H9 (cell line): ENCODE measurements around the gene PANK2. TPM values are rescaled to one million over a fixed set of nuclear protein-coding genes. Genes with fewer than 3 reads are reported as not detected.
A peak's percentile ranks its signal among the peaks of the same experiment; 100 is the strongest.

ENCODE experiments used
- DNase-seq: peaks from one replicate; pipeline ENCODE4 v3.0.0-alpha.2; 2017
- H2AFZ ChIP-seq: one replicate; pipeline ENCODE4 v1.6.1; 2013; ENCODE audit warnings: mild to moderate bottlenecking, low read length, control low read depth, moderate library complexity
- H2AK5ac ChIP-seq: 2 replicates; pipeline ENCODE4 v1.6.1; 2013; ENCODE audit warnings: low read length, control low read depth, mixed read lengths; ENCODE audit not compliant: insufficient read length
- H2BK120ac ChIP-seq: one replicate; pipeline ENCODE4 v1.6.1; 2013; ENCODE audit warnings: low read depth, mild to moderate bottlenecking, low read length, control low read depth, inconsistent platforms; ENCODE audit not compliant: poor library complexity, severe bottlenecking
- H2BK12ac ChIP-seq: 2 replicates; pipeline ENCODE4 v1.6.1; 2013; ENCODE audit warnings: low read length, control low read depth, mixed read lengths, low read depth; ENCODE audit not compliant: insufficient read length
- H2BK15ac ChIP-seq: 2 replicates; pipeline ENCODE4 v1.6.1; 2013; ENCODE audit warnings: low read depth, low read length, control low read depth
- H2BK20ac ChIP-seq: one replicate; pipeline ENCODE4 v1.6.1; 2013; ENCODE audit warnings: low read depth, mild to moderate bottlenecking, low read length, control low read depth, inconsistent platforms; ENCODE audit not compliant: poor library complexity, severe bottlenecking
- H2BK5ac ChIP-seq: 2 replicates; pipeline ENCODE4 v1.6.1; 2013; ENCODE audit warnings: low read length, control low read depth, mixed read lengths; ENCODE audit not compliant: insufficient read length
- H3K14ac ChIP-seq: 2 replicates; pipeline ENCODE4 v1.6.1; 2013; ENCODE audit warnings: low read length, control low read depth; ENCODE audit not compliant: insufficient read depth
- H3K18ac ChIP-seq: 2 replicates; pipeline ENCODE4 v1.6.1; 2013; ENCODE audit warnings: low read depth, mild to moderate bottlenecking, mixed read lengths, low read length, control low read depth; ENCODE audit not compliant: insufficient read length
- H3K23ac ChIP-seq: 2 replicates; pipeline ENCODE4 v1.6.1; 2013; ENCODE audit warnings: low read length, control low read depth, mixed read lengths, low read depth; ENCODE audit not compliant: insufficient read length
- H3K23me2 ChIP-seq: 2 replicates; pipeline ENCODE4 v1.6.1; 2013; ENCODE audit warnings: low read depth, mild to moderate bottlenecking, mixed read lengths, low read length, control low read depth; ENCODE audit not compliant: insufficient read length, poor library complexity, severe bottlenecking
- H3K27ac ChIP-seq: 2 replicates; pipeline ENCODE4 v1.5.1; 2013; ENCODE audit warnings: low read length, control low read depth, mixed read lengths, low read depth; ENCODE audit not compliant: insufficient read length
- H3K27me3 ChIP-seq: 2 replicates; pipeline ENCODE4 v1.6.1; 2013; ENCODE audit warnings: low read length, control low read depth, inconsistent platforms; ENCODE audit not compliant: insufficient read depth
- H3K4ac ChIP-seq: 2 replicates; pipeline ENCODE4 v1.6.1; 2013; ENCODE audit warnings: low read depth, mild to moderate bottlenecking, control low read depth, inconsistent platforms, low read length, moderate library complexity
- H3K4me1 ChIP-seq: 2 replicates; pipeline ENCODE4 v1.6.1; 2013; ENCODE audit warnings: low read length, control low read depth, inconsistent platforms; ENCODE audit not compliant: insufficient read depth
- H3K4me2 ChIP-seq: 2 replicates; pipeline ENCODE4 v1.6.1; 2013; ENCODE audit warnings: low read length, control low read depth, mixed read lengths; ENCODE audit not compliant: insufficient read length, insufficient read depth
- H3K56ac ChIP-seq: 2 replicates; pipeline ENCODE4 v1.6.1; 2013; ENCODE audit warnings: low read depth, mild to moderate bottlenecking, mixed read lengths, low read length, control low read depth; ENCODE audit not compliant: insufficient read length
- H3K79me1 ChIP-seq: 2 replicates; pipeline ENCODE4 v1.6.1; 2013; ENCODE audit warnings: low read depth, mild to moderate bottlenecking, moderate library complexity, low read length, control low read depth, inconsistent platforms; ENCODE audit not compliant: insufficient read depth, poor library complexity, severe bottlenecking
- H3K79me2 ChIP-seq: 2 replicates; pipeline ENCODE4 v1.6.1; 2013; ENCODE audit warnings: low read length, control low read depth, inconsistent platforms; ENCODE audit not compliant: insufficient read depth
- H3K9ac ChIP-seq: 2 replicates; pipeline ENCODE4 v1.6.1; 2013; ENCODE audit warnings: low read length, control low read depth, mixed read lengths; ENCODE audit not compliant: insufficient read length; ENCODE audit errors: extremely low read depth
- H3K9me3 ChIP-seq: one replicate; pipeline ENCODE4 v1.6.1; 2013; ENCODE audit warnings: low read depth, low read length, inconsistent platforms; ENCODE audit not compliant: control insufficient read depth
- H3T11ph ChIP-seq: one replicate; pipeline ENCODE4 v1.6.1; 2013; ENCODE audit warnings: mild to moderate bottlenecking, low read length, control low read depth, inconsistent platforms
- H4K20me1 ChIP-seq: one replicate; pipeline ENCODE4 v1.6.1; 2013; ENCODE audit not compliant: control insufficient read depth, insufficient read length, insufficient read depth
- H4K5ac ChIP-seq: 2 replicates; pipeline ENCODE4 v1.6.1; 2013; ENCODE audit warnings: low read depth, mild to moderate bottlenecking, mixed read lengths, low read length, control low read depth; ENCODE audit not compliant: insufficient read length
- H4K8ac ChIP-seq: replicated peaks from 2 replicates; pipeline ENCODE4 v1.6.1; 2013; ENCODE audit warnings: low read length, control low read depth, mixed read lengths, low read depth; ENCODE audit not compliant: insufficient read length
- H4K91ac ChIP-seq: 2 replicates; pipeline ENCODE4 v1.6.1; 2013; ENCODE audit warnings: low read depth, mild to moderate bottlenecking, moderate library complexity, mixed read lengths, low read length, control low read depth; ENCODE audit not compliant: insufficient read length
- H3K27ac Mint-ChIP-seq, 3 experiments: 2 replicates in 2 of 3; 3 replicates in 1 of 3; pipeline ENCODE4 v1.8.0; 2020 to 2021; ENCODE audit warnings: mixed read lengths in 3 of 3, mild to moderate bottlenecking in 1 of 3, moderate library complexity in 1 of 3
- H3K27me3 Mint-ChIP-seq: 2 replicates; pipeline ENCODE4 v1.8.0; 2021; ENCODE audit warnings: low read depth, mild to moderate bottlenecking, moderate library complexity, mixed read lengths
- H3K36me3 Mint-ChIP-seq, 3 experiments: 2 replicates in 2 of 3; 3 replicates in 1 of 3; pipeline ENCODE4 v1.8.0; 2020 to 2021; ENCODE audit warnings: low read depth in 3 of 3, mixed read lengths in 3 of 3; ENCODE audit not compliant: insufficient read depth in 1 of 3
- H3K4me1 Mint-ChIP-seq, 2 experiments: 2 replicates each; pipeline ENCODE4 v1.8.0; 2020; ENCODE audit warnings: mixed read lengths in 2 of 2
- H3K4me3 Mint-ChIP-seq, 2 experiments: 2 replicates in 1 of 2; 3 replicates in 1 of 2; pipeline ENCODE4 v1.8.0; 2020 to 2021; ENCODE audit warnings: mild to moderate bottlenecking in 2 of 2, mixed read lengths in 2 of 2, moderate library complexity in 1 of 2
- H3K9me3 Mint-ChIP-seq, 2 experiments: 2 replicates in 1 of 2; 3 replicates in 1 of 2; pipeline ENCODE4 v1.8.0; 2020; ENCODE audit warnings: mild to moderate bottlenecking in 2 of 2, mixed read lengths in 2 of 2, moderate library complexity in 1 of 2
- CTCF ChIP-seq: fragments of 200-600 bp; sonication (generic); conservative IDR thresholded peaks from 3 replicates; pipeline ENCODE4 v1.8.0; 2021; ENCODE audit warnings: antibody characterized with exemption, mild to moderate bottlenecking
- WGBS: extraction: QIAGEN DNeasy Blood & Tissue Kit; methylation state at CpG from one replicate; pipeline ENCODE4 v1.1.7; 2013; ENCODE audit warnings: missing lambda C conversion rate, low lambda C conversion rate, mixed read lengths; ENCODE audit not compliant: insufficient read length; ENCODE audit errors: extremely low coverage; 5-methylcytosine and 5-hydroxymethylcytosine counted together
- total RNA-seq: library from RNA; stranded (reverse); gene quantifications from 2 replicates; pipeline ENCODE4 v1.2.1, GENCODE V29; 2021

PANK2 gene
- total RNA-seq, 1 experiment from 2014 or later = 65.4 TPM

- H3K18ac ChIP-seq = no peak overlapping the region
- no peak overlapping the region for H2BK12ac ChIP-seq
- no peak overlapping the region for H2BK5ac ChIP-seq
- H2BK15ac ChIP-seq = no peak overlapping the region
- H3K27ac ChIP-seq = no peak overlapping the region
- H4K5ac ChIP-seq = no peak overlapping the region
- no peaks in the 10 kb centered on the region for H3K79me1 ChIP-seq
- no peak overlapping the region for H2BK120ac ChIP-seq
- no peaks in the 10 kb centered on the region for H3K9me3 ChIP-seq
- H3K56ac ChIP-seq = no peak overlapping the region
- no peak overlapping the region for H3K4ac ChIP-seq
- H2AFZ ChIP-seq = no peak overlapping the region
- peak overlapping the region in 1 of 3 experiments; percentile 18; a peak in 1 of 7 replicates for H3K27ac Mint-ChIP-seq
- peaks cover 15 to 31% (median 23%) of the 10 kb centered on the region in 3 experiments; a peak in 6 of 7 replicates for H3K36me3 Mint-ChIP-seq
- no peak overlapping the region for H2BK20ac ChIP-seq
- peak overlapping the region; percentile 36 for H3K23ac ChIP-seq
- no peak overlapping the region for H3T11ph ChIP-seq
- H3K4me2 ChIP-seq = no peak overlapping the region
- H4K91ac ChIP-seq = no peak overlapping the region
- no peaks in the 10 kb centered on the region for H3K27me3 Mint-ChIP-seq
- no peaks in the 10 kb centered on the region for H3K9me3 Mint-ChIP-seq
- no peaks in the 10 kb centered on the region for H3K4me1 ChIP-seq
- H3K4me3 Mint-ChIP-seq = no peak overlapping the region
- no CpG with 5 or more reads among the region's 2 CpGs for WGBS
- no peak overlapping the region for H3K14ac ChIP-seq
- no peak overlapping the region for H3K9ac ChIP-seq
- H3K23me2 ChIP-seq = no peaks in the 10 kb centered on the region
- H2AK5ac ChIP-seq = no peak overlapping the region
- H4K8ac ChIP-seq = no peak overlapping the region
- no peaks in the 10 kb centered on the region for H4K20me1 ChIP-seq
- DNase-seq = no peak
- TF ChIP-seq CTCF = no peak
- H3K79me2 ChIP-seq = peaks cover 77% of the 10 kb centered on the region
- peaks cover 25 to 27% of the 10 kb centered on the region in 2 experiments for H3K4me1 Mint-ChIP-seq
- no peaks in the 10 kb centered on the region for H3K27me3 ChIP-seq
Observed at GRCh38 chr20:3904224-3904623, 15.0 kb downstream of the PANK2 start.
